Muscle of back (tissue), 11 donors: ENCODE results near the gene SPATA13. TPM values are rescaled to one million over a fixed set of nuclear protein-coding genes. Genes with fewer than 3 reads are reported as not detected.
"Not testable (repeated sequence)": the region's sequence is repeated elsewhere in the genome, so short reads cannot be mapped to it uniquely, and the experiment has no call there.

Source experiments
- DNase-seq, 3 donors: peaks; one replicate each; pipeline versions ENCODE4 v3.0.0 to v3.0.0-alpha.2; 2013
- polyA plus RNA-seq, 10 donors: library from polyadenylated mRNA; unstranded; fragments of 120-200 nt; gene quantifications; one replicate each; pipeline ENCODE4 v1.2.1, GENCODE V29; 2013; ENCODE audit not compliant: insufficient read length in 10 of 10

Gene SPATA13
- polyA plus RNA-seq, 10 donors: 3.0 to 6.0 (median 4.3) TPM

GRCh38 chr13:24279327-24280110 is 119.0 kb downstream of the SPATA13 start:
- DNase-seq: no peak

GRCh38 chr13:24280720-24281119 is 120.2 kb downstream of the SPATA13 start:
- DNase-seq: no peak

- no peak for DNase-seq
Measured at GRCh38 chr13:24281188-24282008, 120.9 kb downstream of the SPATA13 start.

- DNase-seq: no peak
Measured at GRCh38 chr13:24282256-24282655, 121.7 kb downstream of the SPATA13 start.

GRCh38 chr13:24284889-24285565 is 124.5 kb downstream of the SPATA13 start:
- DNase-seq: peak in 2 of 3 donors; percentile 22 to 63

GRCh38 chr13:24286624-24287023 is 126.1 kb downstream of the SPATA13 start:
- DNase-seq: no peak

GRCh38 chr13:24287748-24288287 is 127.3 kb downstream of the SPATA13 start:
- DNase-seq: no peak

- no peak for DNase-seq
Measured at GRCh38 chr13:24288870-24289269, 128.3 kb downstream of the SPATA13 start.

GRCh38 chr13:24290280-24290932 is 129.9 kb downstream of the SPATA13 start:
- DNase-seq: no peak

GRCh38 chr13:24292481-24292880 is 132.0 kb downstream of the SPATA13 start:
- DNase-seq: no peak

- peak in 2 of 3 donors; percentile 18 to 56 for DNase-seq
Measured at GRCh38 chr13:24293746-24294145, 133.2 kb downstream of the SPATA13 start.

- DNase-seq: no peak
Measured at GRCh38 chr13:24299488-24300114, 139.1 kb downstream of the SPATA13 start.

GRCh38 chr13:24301434-24301833 is 140.9 kb downstream of the SPATA13 start:
- no peak for DNase-seq

GRCh38 chr13:24301911-24302310 is 141.4 kb downstream of the SPATA13 start:
- no peak for DNase-seq

GRCh38 chr13:24304620-24305019 is 144.1 kb downstream of the SPATA13 start:
- no peak for DNase-seq

GRCh38 chr13:24306632-24307031 is 146.1 kb downstream of the SPATA13 start:
- peak in 1 of 3 donors; percentile 21 for DNase-seq

- DNase-seq: no peak
Measured at GRCh38 chr13:24307211-24308067, 146.9 kb downstream of the SPATA13 start.

- no peak for DNase-seq
Measured at GRCh38 chr13:24308068-24308445, 147.5 kb downstream of the SPATA13 start.

- DNase-seq: no peak
Measured at GRCh38 chr13:24308488-24309020, 148.0 kb downstream of the SPATA13 start.

GRCh38 chr13:24309300-24309699 is 148.8 kb downstream of the SPATA13 start, which contains the start of gene C1QTNF9:
Gene C1QTNF9, plus strand, starts transcription at chr13:24309580. Its CDS starts 6,424 bp downstream, at chr13:24316004.
- DNase-seq: not testable (repeated sequence)
